ENCODE results near the gene DOK5.

GRCh38 chr20:54514028-54514607 is 38.7 kb downstream of the DOK5 start:
- no peak for TF ChIP-seq XRCC5 (IDR thresholded peaks at IDR 0.05; ENCODE audit: low read depth, low read length)
- no peak for TF ChIP-seq JUND (IDR thresholded peaks at IDR 0.05; ENCODE audit: borderline replicate concordance, low read depth, low read length)
- no peak for TF ChIP-seq JUND (tag; IDR thresholded peaks at IDR 0.05; ENCODE audit: borderline replicate concordance, low read depth, low read length)
- TF ChIP-seq USF1 (CRISPR knock-in tag; IDR thresholded peaks at IDR 0.05), result no peak
- TF ChIP-seq ZNF766 (CRISPR knock-in tag; conservative IDR thresholded peaks at IDR 0.05), result no peak
- TF ChIP-seq POLR2A (conservative IDR thresholded peaks at IDR 0.05), result no peak
- TF ChIP-seq ZNF3 (CRISPR knock-in tag; IDR thresholded peaks at IDR 0.05), result no peak
- TF ChIP-seq CTCF (IDR thresholded peaks at IDR 0.05 in 2 of 3, conservative IDR thresholded peaks at IDR 0.05 in 1 of 3; ENCODE audit: insufficient read depth in 2 of 3, low read depth in 1 of 3, low read length in 3 of 3), result no peak
- no peak for TF ChIP-seq CREBBP (IDR thresholded peaks at IDR 0.05; ENCODE audit: low read depth, low read length)

All from K562 (cell line).